SK-N-SH treated with all-trans-retinoic acid at 6 μM for 48 hours (cell line): ENCODE data around the gene PVALEF.

Experiments
- ARNTL ChIP-seq: fragments of 450-650 bp; formaldehyde crosslinking; IDR thresholded peaks from 2 replicates; pipeline ENCODE4 v1.5.0; 2020; ENCODE audit warnings: low read depth, mild to moderate bottlenecking, moderate library complexity, borderline replicate concordance
- CREB5 ChIP-seq: fragments of 250-450 bp; sonication (Bioruptor Pico); IDR thresholded peaks from 2 replicates; pipeline ENCODE4 v1.5.1; 2020; ENCODE audit warnings: low read depth, mild to moderate bottlenecking, moderate library complexity
- CSRNP3 ChIP-seq: fragments of 250-450 bp; sonication (Bioruptor Pico); IDR thresholded peaks from 2 replicates; pipeline ENCODE4 v1.5.1; 2021; ENCODE audit warnings: mild to moderate bottlenecking, moderate library complexity
- GLIS3 ChIP-seq: fragments of 250-450 bp; sonication (Bioruptor Pico); IDR thresholded peaks from 2 replicates; pipeline ENCODE4 v1.5.0; 2020; ENCODE audit warnings: mild to moderate bottlenecking, moderate library complexity
- PATZ1 ChIP-seq: fragments of 250-450 bp; sonication (Bioruptor Pico); IDR thresholded peaks from 2 replicates; pipeline ENCODE4 v1.8.0; 2020; ENCODE audit warnings: mild to moderate bottlenecking, moderate library complexity, borderline replicate concordance
- RARB ChIP-seq: fragments of 250-450 bp; sonication (Bioruptor Pico); IDR thresholded peaks from 2 replicates; pipeline ENCODE4 v1.8.0; 2021; ENCODE audit warnings: mild to moderate bottlenecking, moderate library complexity
- SNAI2 ChIP-seq: fragments of 250-450 bp; sonication (Bioruptor Pico); IDR thresholded peaks from 2 replicates; pipeline ENCODE4 v1.5.0; 2020; ENCODE audit warnings: mild to moderate bottlenecking, moderate library complexity
- TOX ChIP-seq: fragments of 250-450 bp; sonication (Bioruptor Pico); IDR thresholded peaks from 2 replicates; pipeline ENCODE4 v1.8.0; 2021; ENCODE audit warnings: mild to moderate bottlenecking, moderate library complexity, borderline replicate concordance
- TSHZ2 ChIP-seq: fragments of 250-450 bp; sonication (Bioruptor Pico); IDR thresholded peaks from 2 replicates; pipeline ENCODE4 v1.5.0; 2020; ENCODE audit warnings: mild to moderate bottlenecking, moderate library complexity

- TF ChIP-seq PATZ1: no peak
- TF ChIP-seq CSRNP3 (CRISPR knock-in tag): no peak
- TF ChIP-seq GLIS3 (CRISPR knock-in tag): no peak
- TF ChIP-seq SNAI2 (CRISPR knock-in tag): no peak
- TF ChIP-seq TOX (CRISPR knock-in tag): no peak
- TF ChIP-seq CREB5 (CRISPR knock-in tag): no peak
- TF ChIP-seq RARB: no peak
- TF ChIP-seq ARNTL (CRISPR knock-in tag): no peak
- no peak for TF ChIP-seq TSHZ2 (CRISPR knock-in tag)
These were observed 4.6 kb downstream of the PVALEF start for GRCh38 chr17:81169870-81170309.
